H9 (cell line): ENCODE measurements around the gene ATG4B. TPM values are rescaled to one million over a fixed set of nuclear protein-coding genes. Genes with fewer than 3 reads are reported as not detected.
"Not testable (repeated sequence)": the region's sequence is repeated elsewhere in the genome, so short reads cannot be mapped to it uniquely, and the experiment has no call there.

ENCODE experiments used
- DNase-seq: peaks from one replicate; pipeline ENCODE4 v3.0.0-alpha.2; 2017
- H2AFZ ChIP-seq: one replicate; pipeline ENCODE4 v1.6.1; 2013; ENCODE audit warnings: mild to moderate bottlenecking, low read length, control low read depth, moderate library complexity
- H2AK5ac ChIP-seq: 2 replicates; pipeline ENCODE4 v1.6.1; 2013; ENCODE audit warnings: low read length, control low read depth, mixed read lengths; ENCODE audit not compliant: insufficient read length
- H2BK120ac ChIP-seq: one replicate; pipeline ENCODE4 v1.6.1; 2013; ENCODE audit warnings: low read depth, mild to moderate bottlenecking, low read length, control low read depth, inconsistent platforms; ENCODE audit not compliant: poor library complexity, severe bottlenecking
- H2BK12ac ChIP-seq: 2 replicates; pipeline ENCODE4 v1.6.1; 2013; ENCODE audit warnings: low read length, control low read depth, mixed read lengths, low read depth; ENCODE audit not compliant: insufficient read length
- H2BK15ac ChIP-seq: 2 replicates; pipeline ENCODE4 v1.6.1; 2013; ENCODE audit warnings: low read depth, low read length, control low read depth
- H2BK20ac ChIP-seq: one replicate; pipeline ENCODE4 v1.6.1; 2013; ENCODE audit warnings: low read depth, mild to moderate bottlenecking, low read length, control low read depth, inconsistent platforms; ENCODE audit not compliant: poor library complexity, severe bottlenecking
- H2BK5ac ChIP-seq: 2 replicates; pipeline ENCODE4 v1.6.1; 2013; ENCODE audit warnings: low read length, control low read depth, mixed read lengths; ENCODE audit not compliant: insufficient read length
- H3K14ac ChIP-seq: 2 replicates; pipeline ENCODE4 v1.6.1; 2013; ENCODE audit warnings: low read length, control low read depth; ENCODE audit not compliant: insufficient read depth
- H3K18ac ChIP-seq: 2 replicates; pipeline ENCODE4 v1.6.1; 2013; ENCODE audit warnings: low read depth, mild to moderate bottlenecking, mixed read lengths, low read length, control low read depth; ENCODE audit not compliant: insufficient read length
- H3K23ac ChIP-seq: 2 replicates; pipeline ENCODE4 v1.6.1; 2013; ENCODE audit warnings: low read length, control low read depth, mixed read lengths, low read depth; ENCODE audit not compliant: insufficient read length
- H3K23me2 ChIP-seq: 2 replicates; pipeline ENCODE4 v1.6.1; 2013; ENCODE audit warnings: low read depth, mild to moderate bottlenecking, mixed read lengths, low read length, control low read depth; ENCODE audit not compliant: insufficient read length, poor library complexity, severe bottlenecking
- H3K27ac ChIP-seq: 2 replicates; pipeline ENCODE4 v1.5.1; 2013; ENCODE audit warnings: low read length, control low read depth, mixed read lengths, low read depth; ENCODE audit not compliant: insufficient read length
- H3K27me3 ChIP-seq: 2 replicates; pipeline ENCODE4 v1.6.1; 2013; ENCODE audit warnings: low read length, control low read depth, inconsistent platforms; ENCODE audit not compliant: insufficient read depth
- H3K4ac ChIP-seq: 2 replicates; pipeline ENCODE4 v1.6.1; 2013; ENCODE audit warnings: low read depth, mild to moderate bottlenecking, control low read depth, inconsistent platforms, low read length, moderate library complexity
- H3K4me1 ChIP-seq: 2 replicates; pipeline ENCODE4 v1.6.1; 2013; ENCODE audit warnings: low read length, control low read depth, inconsistent platforms; ENCODE audit not compliant: insufficient read depth
- H3K4me2 ChIP-seq: 2 replicates; pipeline ENCODE4 v1.6.1; 2013; ENCODE audit warnings: low read length, control low read depth, mixed read lengths; ENCODE audit not compliant: insufficient read length, insufficient read depth
- H3K56ac ChIP-seq: 2 replicates; pipeline ENCODE4 v1.6.1; 2013; ENCODE audit warnings: low read depth, mild to moderate bottlenecking, mixed read lengths, low read length, control low read depth; ENCODE audit not compliant: insufficient read length
- H3K79me1 ChIP-seq: 2 replicates; pipeline ENCODE4 v1.6.1; 2013; ENCODE audit warnings: low read depth, mild to moderate bottlenecking, moderate library complexity, low read length, control low read depth, inconsistent platforms; ENCODE audit not compliant: insufficient read depth, poor library complexity, severe bottlenecking
- H3K79me2 ChIP-seq: 2 replicates; pipeline ENCODE4 v1.6.1; 2013; ENCODE audit warnings: low read length, control low read depth, inconsistent platforms; ENCODE audit not compliant: insufficient read depth
- H3K9ac ChIP-seq: 2 replicates; pipeline ENCODE4 v1.6.1; 2013; ENCODE audit warnings: low read length, control low read depth, mixed read lengths; ENCODE audit not compliant: insufficient read length; ENCODE audit errors: extremely low read depth
- H3K9me3 ChIP-seq: one replicate; pipeline ENCODE4 v1.6.1; 2013; ENCODE audit warnings: low read depth, low read length, inconsistent platforms; ENCODE audit not compliant: control insufficient read depth
- H3T11ph ChIP-seq: one replicate; pipeline ENCODE4 v1.6.1; 2013; ENCODE audit warnings: mild to moderate bottlenecking, low read length, control low read depth, inconsistent platforms
- H4K20me1 ChIP-seq: one replicate; pipeline ENCODE4 v1.6.1; 2013; ENCODE audit not compliant: control insufficient read depth, insufficient read length, insufficient read depth
- H4K5ac ChIP-seq: 2 replicates; pipeline ENCODE4 v1.6.1; 2013; ENCODE audit warnings: low read depth, mild to moderate bottlenecking, mixed read lengths, low read length, control low read depth; ENCODE audit not compliant: insufficient read length
- H4K8ac ChIP-seq: replicated peaks from 2 replicates; pipeline ENCODE4 v1.6.1; 2013; ENCODE audit warnings: low read length, control low read depth, mixed read lengths, low read depth; ENCODE audit not compliant: insufficient read length
- H4K91ac ChIP-seq: 2 replicates; pipeline ENCODE4 v1.6.1; 2013; ENCODE audit warnings: low read depth, mild to moderate bottlenecking, moderate library complexity, mixed read lengths, low read length, control low read depth; ENCODE audit not compliant: insufficient read length
- H3K27ac Mint-ChIP-seq, 3 experiments: 2 replicates in 2 of 3; 3 replicates in 1 of 3; pipeline ENCODE4 v1.8.0; 2020 to 2021; ENCODE audit warnings: mixed read lengths in 3 of 3, mild to moderate bottlenecking in 1 of 3, moderate library complexity in 1 of 3
- H3K27me3 Mint-ChIP-seq: 2 replicates; pipeline ENCODE4 v1.8.0; 2021; ENCODE audit warnings: low read depth, mild to moderate bottlenecking, moderate library complexity, mixed read lengths
- H3K36me3 Mint-ChIP-seq, 3 experiments: 2 replicates in 2 of 3; 3 replicates in 1 of 3; pipeline ENCODE4 v1.8.0; 2020 to 2021; ENCODE audit warnings: low read depth in 3 of 3, mixed read lengths in 3 of 3; ENCODE audit not compliant: insufficient read depth in 1 of 3
- H3K4me1 Mint-ChIP-seq, 2 experiments: 2 replicates each; pipeline ENCODE4 v1.8.0; 2020; ENCODE audit warnings: mixed read lengths in 2 of 2
- H3K4me3 Mint-ChIP-seq, 2 experiments: 2 replicates in 1 of 2; 3 replicates in 1 of 2; pipeline ENCODE4 v1.8.0; 2020 to 2021; ENCODE audit warnings: mild to moderate bottlenecking in 2 of 2, mixed read lengths in 2 of 2, moderate library complexity in 1 of 2
- H3K9me3 Mint-ChIP-seq, 2 experiments: 2 replicates in 1 of 2; 3 replicates in 1 of 2; pipeline ENCODE4 v1.8.0; 2020; ENCODE audit warnings: mild to moderate bottlenecking in 2 of 2, mixed read lengths in 2 of 2, moderate library complexity in 1 of 2
- WGBS: extraction: QIAGEN DNeasy Blood & Tissue Kit; methylation state at CpG from one replicate; pipeline ENCODE4 v1.1.7; 2013; ENCODE audit warnings: missing lambda C conversion rate, low lambda C conversion rate, mixed read lengths; ENCODE audit not compliant: insufficient read length; ENCODE audit errors: extremely low coverage; 5-methylcytosine and 5-hydroxymethylcytosine counted together
- total RNA-seq: library from RNA; stranded (reverse); gene quantifications from 2 replicates; pipeline ENCODE4 v1.2.1, GENCODE V29; 2021

ATG4B gene
- total RNA-seq, 1 experiment from 2014 or later, result 105 TPM

DNA sequence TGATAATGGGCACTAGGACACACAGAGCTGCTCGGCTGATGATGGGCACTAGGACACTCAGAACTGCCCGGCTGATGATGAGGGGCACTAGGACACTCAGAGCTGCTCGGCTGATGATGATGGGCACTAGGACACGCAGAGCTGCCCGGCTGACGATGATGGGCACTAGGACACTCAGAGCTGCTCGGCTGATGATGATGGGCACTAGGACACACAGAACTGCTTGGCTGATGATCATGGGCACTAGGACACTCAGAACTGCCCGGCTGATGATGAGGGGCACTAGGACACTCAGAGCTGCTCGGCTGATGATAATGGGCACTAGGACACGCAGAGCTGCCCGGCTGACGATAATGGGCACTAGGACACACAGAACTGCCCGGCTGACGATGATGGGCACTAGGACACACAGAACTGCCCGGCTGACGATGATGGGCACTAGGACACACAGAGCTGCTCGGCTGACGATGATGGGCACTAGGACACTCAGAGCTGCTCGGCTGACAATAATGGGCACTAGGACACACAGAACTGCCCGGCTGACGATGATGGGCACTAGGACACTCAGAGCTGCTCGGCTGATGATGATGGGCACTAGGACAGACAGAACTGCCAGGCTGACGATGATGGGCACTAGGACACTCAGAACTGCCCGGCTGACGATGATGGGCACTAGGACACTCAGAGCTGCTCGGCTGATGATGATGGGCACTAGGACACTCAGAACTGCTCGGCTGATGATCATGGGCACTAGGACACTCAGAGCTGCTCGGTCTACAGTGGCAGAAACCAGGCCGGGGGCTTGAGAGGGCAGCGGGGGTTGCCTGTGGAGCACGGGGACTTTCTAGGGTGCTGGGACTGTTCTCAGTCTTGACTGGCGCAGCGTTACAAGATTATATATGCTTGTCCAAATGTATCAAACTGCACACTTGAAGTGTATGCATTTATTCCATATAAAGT lies 46.7 kb upstream of the ATG4B start:
- H3K18ac ChIP-seq, H3K14ac ChIP-seq, H2BK120ac ChIP-seq, H3K4me3 Mint-ChIP-seq, H2AK5ac ChIP-seq, H3K27ac ChIP-seq, H3K23ac ChIP-seq, H3K4ac ChIP-seq, H3T11ph ChIP-seq, H3K23me2 ChIP-seq, H2BK20ac ChIP-seq, H3K27ac Mint-ChIP-seq, H3K4me2 ChIP-seq, H2BK15ac ChIP-seq, H3K9ac ChIP-seq, H2BK5ac ChIP-seq, H3K4me1 Mint-ChIP-seq, H4K91ac ChIP-seq, H3K56ac ChIP-seq, H4K8ac ChIP-seq, H2BK12ac ChIP-seq, H3K27me3 ChIP-seq, H3K4me1 ChIP-seq, H3K79me1 ChIP-seq, H3K9me3 ChIP-seq, H4K20me1 ChIP-seq, H3K79me2 ChIP-seq, H2AFZ ChIP-seq, H4K5ac ChIP-seq, DNase-seq, H3K27me3 Mint-ChIP-seq: not testable (repeated sequence)
- H3K36me3 Mint-ChIP-seq, result peaks cover 11 to 40% (median 20%) of the 10 kb centered on the region in 3 experiments
- no CpG with 5 or more reads among the region's 33 CpGs for WGBS
- H3K9me3 Mint-ChIP-seq, result peaks cover 35% of the 10 kb centered on the region in 2 experiments
